ENCODE data around the gene DNM1. TPM values are rescaled to one million over a fixed set of nuclear protein-coding genes. Genes with fewer than 3 reads are reported as not detected.

DNM1 gene
- total and polyA plus RNA-seq, 2 experiments from 2014 or later = 36.0 to 42.0 TPM

DNA sequence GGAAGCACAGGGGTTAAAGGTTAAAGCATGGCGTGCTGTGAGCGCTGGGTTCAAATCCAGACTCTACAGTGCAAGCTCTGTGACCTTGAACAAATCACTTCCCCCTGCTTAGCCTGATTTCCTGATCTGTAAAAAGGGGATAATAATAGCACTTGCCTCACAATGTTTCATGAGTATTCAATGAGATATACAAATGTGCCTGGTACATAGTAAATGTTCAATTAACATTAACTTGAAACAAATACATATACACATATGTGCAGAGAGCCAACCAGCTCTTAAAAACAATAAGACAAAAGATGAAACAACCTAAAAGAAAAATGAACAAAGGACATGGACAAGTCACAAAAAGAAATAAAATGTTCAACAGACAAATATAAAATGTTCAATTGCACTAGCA, 15.8 kb upstream of the DNM1 start:
- Histone ChIP-seq H2AFZ (no peak overlapping the region), H3K79me2 (replicated peaks; ENCODE audit: insufficient read depth) (no peaks in the 10 kb centered on the region), H3K4me1 (ENCODE audit: insufficient read depth) (no peaks in the 10 kb centered on the region), H3K4me3 (no peak overlapping the region), H3K4me2 (no peak overlapping the region), H3F3A (replicated peaks; ENCODE audit: low read depth) (0 out of 2 replicates have a peak, but pooled peaks cover 3% of the 10 kb centered on the region), H3K36me3 (ENCODE audit: insufficient read depth) (0 out of 2 replicates have a peak, but pooled peaks cover 6% of the 10 kb centered on the region), H4K20me1 (replicated peaks; ENCODE audit: insufficient read depth) (peaks cover 3% of the 10 kb centered on the region; the same call in 1 of the 2 replicates), H3K27ac (ENCODE audit: low read depth) (no peak overlapping the region), H3K27me3 (ENCODE audit: insufficient read depth) (no peaks in the 10 kb centered on the region), H3K9me2 (ENCODE audit: insufficient read depth) (no peaks in the 10 kb centered on the region)
- Mint-ChIP-seq H3K4me1 (peaks cover 6% of the 10 kb centered on the region), H3K36me3 (ENCODE audit: low read depth) (peaks cover 52% of the 10 kb centered on the region), H3K9me3 (no peaks in the 10 kb centered on the region), H3K27ac (no peak overlapping the region), H3K4me3 (no peak overlapping the region), H3K27me3 (ENCODE audit: insufficient read depth, low read depth, poor library complexity) (peaks cover 10% of the 10 kb centered on the region)
- ATAC-seq (no peak), DNase-seq (ENCODE audit: low spot score) (no peak)
- TF ChIP-seq EZH2phosphoT487 (IDR thresholded peaks at IDR 0.05; ENCODE audit: unreplicated experiment) = no peak
- TF ChIP-seq, protein P1, sequence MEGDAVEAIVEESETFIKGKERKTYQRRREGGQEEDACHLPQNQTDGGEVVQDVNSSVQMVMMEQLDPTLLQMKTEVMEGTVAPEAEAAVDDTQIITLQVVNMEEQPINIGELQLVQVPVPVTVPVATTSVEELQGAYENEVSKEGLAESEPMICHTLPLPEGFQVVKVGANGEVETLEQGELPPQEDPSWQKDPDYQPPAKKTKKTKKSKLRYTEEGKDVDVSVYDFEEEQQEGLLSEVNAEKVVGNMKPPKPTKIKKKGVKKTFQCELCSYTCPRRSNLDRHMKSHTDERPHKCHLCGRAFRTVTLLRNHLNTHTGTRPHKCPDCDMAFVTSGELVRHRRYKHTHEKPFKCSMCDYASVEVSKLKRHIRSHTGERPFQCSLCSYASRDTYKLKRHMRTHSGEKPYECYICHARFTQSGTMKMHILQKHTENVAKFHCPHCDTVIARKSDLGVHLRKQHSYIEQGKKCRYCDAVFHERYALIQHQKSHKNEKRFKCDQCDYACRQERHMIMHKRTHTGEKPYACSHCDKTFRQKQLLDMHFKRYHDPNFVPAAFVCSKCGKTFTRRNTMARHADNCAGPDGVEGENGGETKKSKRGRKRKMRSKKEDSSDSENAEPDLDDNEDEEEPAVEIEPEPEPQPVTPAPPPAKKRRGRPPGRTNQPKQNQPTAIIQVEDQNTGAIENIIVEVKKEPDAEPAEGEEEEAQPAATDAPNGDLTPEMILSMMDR (conservative IDR thresholded peaks at IDR 0.05; ENCODE audit: low read depth in 2 of 2) = no peak
- TF ChIP-seq, protein P2, sequence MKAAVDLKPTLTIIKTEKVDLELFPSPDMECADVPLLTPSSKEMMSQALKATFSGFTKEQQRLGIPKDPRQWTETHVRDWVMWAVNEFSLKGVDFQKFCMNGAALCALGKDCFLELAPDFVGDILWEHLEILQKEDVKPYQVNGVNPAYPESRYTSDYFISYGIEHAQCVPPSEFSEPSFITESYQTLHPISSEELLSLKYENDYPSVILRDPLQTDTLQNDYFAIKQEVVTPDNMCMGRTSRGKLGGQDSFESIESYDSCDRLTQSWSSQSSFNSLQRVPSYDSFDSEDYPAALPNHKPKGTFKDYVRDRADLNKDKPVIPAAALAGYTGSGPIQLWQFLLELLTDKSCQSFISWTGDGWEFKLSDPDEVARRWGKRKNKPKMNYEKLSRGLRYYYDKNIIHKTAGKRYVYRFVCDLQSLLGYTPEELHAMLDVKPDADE (IDR thresholded peaks at IDR 0.05) = no peak
- TF ChIP-seq, protein P3, sequence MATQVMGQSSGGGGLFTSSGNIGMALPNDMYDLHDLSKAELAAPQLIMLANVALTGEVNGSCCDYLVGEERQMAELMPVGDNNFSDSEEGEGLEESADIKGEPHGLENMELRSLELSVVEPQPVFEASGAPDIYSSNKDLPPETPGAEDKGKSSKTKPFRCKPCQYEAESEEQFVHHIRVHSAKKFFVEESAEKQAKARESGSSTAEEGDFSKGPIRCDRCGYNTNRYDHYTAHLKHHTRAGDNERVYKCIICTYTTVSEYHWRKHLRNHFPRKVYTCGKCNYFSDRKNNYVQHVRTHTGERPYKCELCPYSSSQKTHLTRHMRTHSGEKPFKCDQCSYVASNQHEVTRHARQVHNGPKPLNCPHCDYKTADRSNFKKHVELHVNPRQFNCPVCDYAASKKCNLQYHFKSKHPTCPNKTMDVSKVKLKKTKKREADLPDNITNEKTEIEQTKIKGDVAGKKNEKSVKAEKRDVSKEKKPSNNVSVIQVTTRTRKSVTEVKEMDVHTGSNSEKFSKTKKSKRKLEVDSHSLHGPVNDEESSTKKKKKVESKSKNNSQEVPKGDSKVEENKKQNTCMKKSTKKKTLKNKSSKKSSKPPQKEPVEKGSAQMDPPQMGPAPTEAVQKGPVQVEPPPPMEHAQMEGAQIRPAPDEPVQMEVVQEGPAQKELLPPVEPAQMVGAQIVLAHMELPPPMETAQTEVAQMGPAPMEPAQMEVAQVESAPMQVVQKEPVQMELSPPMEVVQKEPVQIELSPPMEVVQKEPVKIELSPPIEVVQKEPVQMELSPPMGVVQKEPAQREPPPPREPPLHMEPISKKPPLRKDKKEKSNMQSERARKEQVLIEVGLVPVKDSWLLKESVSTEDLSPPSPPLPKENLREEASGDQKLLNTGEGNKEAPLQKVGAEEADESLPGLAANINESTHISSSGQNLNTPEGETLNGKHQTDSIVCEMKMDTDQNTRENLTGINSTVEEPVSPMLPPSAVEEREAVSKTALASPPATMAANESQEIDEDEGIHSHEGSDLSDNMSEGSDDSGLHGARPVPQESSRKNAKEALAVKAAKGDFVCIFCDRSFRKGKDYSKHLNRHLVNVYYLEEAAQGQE (IDR thresholded peaks at IDR 0.05; ENCODE audit: unreplicated experiment) = no peak
- TF ChIP-seq STAT1 (IDR thresholded peaks at IDR 0.05; ENCODE audit: unreplicated experiment) = no peak
- no peak for TF ChIP-seq EZH2 (IDR thresholded peaks at IDR 0.05; ENCODE audit: low read depth, unreplicated experiment)
- TF ChIP-seq, protein P4, sequence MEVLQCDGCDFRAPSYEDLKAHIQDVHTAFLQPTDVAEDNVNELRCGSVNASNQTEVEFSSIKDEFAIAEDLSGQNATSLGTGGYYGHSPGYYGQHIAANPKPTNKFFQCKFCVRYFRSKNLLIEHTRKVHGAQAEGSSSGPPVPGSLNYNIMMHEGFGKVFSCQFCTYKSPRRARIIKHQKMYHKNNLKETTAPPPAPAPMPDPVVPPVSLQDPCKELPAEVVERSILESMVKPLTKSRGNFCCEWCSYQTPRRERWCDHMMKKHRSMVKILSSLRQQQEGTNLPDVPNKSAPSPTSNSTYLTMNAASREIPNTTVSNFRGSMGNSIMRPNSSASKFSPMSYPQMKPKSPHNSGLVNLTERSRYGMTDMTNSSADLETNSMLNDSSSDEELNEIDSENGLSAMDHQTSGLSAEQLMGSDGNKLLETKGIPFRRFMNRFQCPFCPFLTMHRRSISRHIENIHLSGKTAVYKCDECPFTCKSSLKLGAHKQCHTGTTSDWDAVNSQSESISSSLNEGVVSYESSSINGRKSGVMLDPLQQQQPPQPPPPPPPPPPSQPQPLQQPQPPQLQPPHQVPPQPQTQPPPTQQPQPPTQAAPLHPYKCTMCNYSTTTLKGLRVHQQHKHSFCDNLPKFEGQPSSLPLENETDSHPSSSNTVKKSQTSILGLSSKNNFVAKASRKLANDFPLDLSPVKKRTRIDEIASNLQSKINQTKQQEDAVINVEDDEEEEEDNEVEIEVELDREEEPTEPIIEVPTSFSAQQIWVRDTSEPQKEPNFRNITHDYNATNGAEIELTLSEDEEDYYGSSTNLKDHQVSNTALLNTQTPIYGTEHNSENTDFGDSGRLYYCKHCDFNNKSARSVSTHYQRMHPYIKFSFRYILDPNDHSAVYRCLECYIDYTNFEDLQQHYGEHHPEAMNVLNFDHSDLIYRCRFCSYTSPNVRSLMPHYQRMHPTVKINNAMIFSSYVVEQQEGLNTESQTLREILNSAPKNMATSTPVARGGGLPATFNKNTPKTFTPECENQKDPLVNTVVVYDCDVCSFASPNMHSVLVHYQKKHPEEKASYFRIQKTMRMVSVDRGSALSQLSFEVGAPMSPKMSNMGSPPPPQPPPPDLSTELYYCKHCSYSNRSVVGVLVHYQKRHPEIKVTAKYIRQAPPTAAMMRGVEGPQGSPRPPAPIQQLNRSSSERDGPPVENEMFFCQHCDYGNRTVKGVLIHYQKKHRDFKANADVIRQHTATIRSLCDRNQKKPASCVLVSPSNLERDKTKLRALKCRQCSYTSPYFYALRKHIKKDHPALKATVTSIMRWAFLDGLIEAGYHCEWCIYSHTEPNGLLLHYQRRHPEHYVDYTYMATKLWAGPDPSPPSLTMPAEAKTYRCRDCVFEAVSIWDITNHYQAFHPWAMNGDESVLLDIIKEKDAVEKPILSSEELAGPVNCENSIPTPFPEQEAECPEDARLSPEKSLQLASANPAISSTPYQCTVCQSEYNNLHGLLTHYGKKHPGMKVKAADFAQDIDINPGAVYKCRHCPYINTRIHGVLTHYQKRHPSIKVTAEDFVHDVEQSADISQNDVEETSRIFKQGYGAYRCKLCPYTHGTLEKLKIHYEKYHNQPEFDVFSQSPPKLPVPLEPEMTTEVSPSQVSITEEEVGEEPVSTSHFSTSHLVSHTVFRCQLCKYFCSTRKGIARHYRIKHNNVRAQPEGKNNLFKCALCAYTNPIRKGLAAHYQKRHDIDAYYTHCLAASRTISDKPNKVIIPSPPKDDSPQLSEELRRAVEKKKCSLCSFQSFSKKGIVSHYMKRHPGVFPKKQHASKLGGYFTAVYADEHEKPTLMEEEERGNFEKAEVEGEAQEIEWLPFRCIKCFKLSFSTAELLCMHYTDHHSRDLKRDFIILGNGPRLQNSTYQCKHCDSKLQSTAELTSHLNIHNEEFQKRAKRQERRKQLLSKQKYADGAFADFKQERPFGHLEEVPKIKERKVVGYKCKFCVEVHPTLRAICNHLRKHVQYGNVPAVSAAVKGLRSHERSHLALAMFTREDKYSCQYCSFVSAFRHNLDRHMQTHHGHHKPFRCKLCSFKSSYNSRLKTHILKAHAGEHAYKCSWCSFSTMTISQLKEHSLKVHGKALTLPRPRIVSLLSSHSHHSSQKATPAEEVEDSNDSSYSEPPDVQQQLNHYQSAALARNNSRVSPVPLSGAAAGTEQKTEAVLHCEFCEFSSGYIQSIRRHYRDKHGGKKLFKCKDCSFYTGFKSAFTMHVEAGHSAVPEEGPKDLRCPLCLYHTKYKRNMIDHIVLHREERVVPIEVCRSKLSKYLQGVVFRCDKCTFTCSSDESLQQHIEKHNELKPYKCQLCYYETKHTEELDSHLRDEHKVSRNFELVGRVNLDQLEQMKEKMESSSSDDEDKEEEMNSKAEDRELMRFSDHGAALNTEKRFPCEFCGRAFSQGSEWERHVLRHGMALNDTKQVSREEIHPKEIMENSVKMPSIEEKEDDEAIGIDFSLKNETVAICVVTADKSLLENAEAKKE (CRISPR knock-in tag; IDR thresholded peaks at IDR 0.05) = no peak
- no peak for TF ChIP-seq ZNF114 (CRISPR knock-in tag; IDR thresholded peaks at IDR 0.05)
- TF ChIP-seq NANOG (IDR thresholded peaks at IDR 0.05; ENCODE audit: borderline replicate concordance) = no peak
- TF ChIP-seq POLR2AphosphoS5 (IDR thresholded peaks at IDR 0.05; ENCODE audit: low read depth) = no peak
- TF ChIP-seq ZNF331 (CRISPR knock-in tag; IDR thresholded peaks at IDR 0.05; ENCODE audit: low read depth) = no peak
- no peak for TF ChIP-seq JUNB (IDR thresholded peaks at IDR 0.05; ENCODE audit: unreplicated experiment)
- no peak for TF ChIP-seq CREB1 (CRISPR knock-in tag; IDR thresholded peaks at IDR 0.05; ENCODE audit: low read depth)

Data from GM23338 (cell line).